IPS DF 4.7 (cell line): ENCODE data around the gene NOS1.
"Not testable (repeated sequence)": the region's sequence is repeated elsewhere in the genome, so short reads cannot be mapped to it uniquely, and the experiment has no call there.

Experiments used
- DNase-seq: peaks from one replicate; pipeline ENCODE4 v3.0.0-alpha.2; 2013; ENCODE audit warnings: low spot score; ENCODE audit errors: extremely low read depth

NOS1 gene

GRCh38 chr12:117209626-117210025 lies 151.8 kb downstream of the NOS1 start:
- no peak for DNase-seq

- DNase-seq: no peak
Measured at GRCh38 chr12:117208811-117209455, 152.5 kb downstream of the NOS1 start.

- no peak for DNase-seq
Measured at GRCh38 chr12:117208206-117208605, 153.2 kb downstream of the NOS1 start.

GRCh38 chr12:117207675-117208074 lies 153.8 kb downstream of the NOS1 start:
- no peak for DNase-seq

- DNase-seq: no peak
Measured at GRCh38 chr12:117202556-117202955, 158.9 kb downstream of the NOS1 start.

GRCh38 chr12:117202033-117202432 lies 159.4 kb downstream of the NOS1 start:
- no peak for DNase-seq

GRCh38 chr12:117199956-117200744 lies 161.3 kb downstream of the NOS1 start:
- DNase-seq: not testable (repeated sequence)

- not testable (repeated sequence) for DNase-seq
Measured at GRCh38 chr12:117196334-117196733, 165.1 kb downstream of the NOS1 start.

GRCh38 chr12:117195027-117195426 lies 166.4 kb downstream of the NOS1 start:
- DNase-seq: not testable (repeated sequence)

GRCh38 chr12:117193903-117194302 lies 167.5 kb downstream of the NOS1 start:
- DNase-seq: no peak

- not testable (repeated sequence) for DNase-seq
Measured at GRCh38 chr12:117192581-117192980, 168.8 kb downstream of the NOS1 start.

GRCh38 chr12:117192057-117192456 lies 169.4 kb downstream of the NOS1 start:
- no peak for DNase-seq

GRCh38 chr12:117190210-117190781 lies 171.1 kb downstream of the NOS1 start, which contains the start of gene FBXO21:
TSS of gene FBXO21 (minus strand) at chr12:117190470. CDS start at chr12:117190456, 14 bp downstream.
- peak; percentile 38 for DNase-seq

- no peak for DNase-seq
Measured at GRCh38 chr12:117189725-117190209, 171.7 kb downstream of the NOS1 start.

GRCh38 chr12:117188961-117189724 lies 172.3 kb downstream of the NOS1 start:
- no peak for DNase-seq

GRCh38 chr12:117188121-117188665 lies 173.2 kb downstream of the NOS1 start:
- DNase-seq: no peak

- no peak for DNase-seq
Measured at GRCh38 chr12:117187421-117187820, 174.0 kb downstream of the NOS1 start.

- no peak for DNase-seq
Measured at GRCh38 chr12:117182866-117183265, 178.6 kb downstream of the NOS1 start.

- DNase-seq: not testable (repeated sequence)
Measured at GRCh38 chr12:117181468-117181843, 180.0 kb downstream of the NOS1 start.

- no peak for DNase-seq
Measured at GRCh38 chr12:117180758-117181467, 180.5 kb downstream of the NOS1 start.
